ENCODE data around the gene ANXA4. TPM values are rescaled to one million over a fixed set of nuclear protein-coding genes. Genes with fewer than 3 reads are reported as not detected.
"Not testable (repeated sequence)": the region's sequence is repeated elsewhere in the genome, so short reads cannot be mapped to it uniquely, and the experiment has no call there.

ANXA4 gene
- total RNA-seq, 1 experiment from 2014 or later: 92.0 TPM

- intact Hi-C loops (cut with micrococcal nuclease; ENCODE audit: unreplicated experiment): no loop called here
- ChIA-PET CTCF (interaction anchor here (0.6 to 1.3 kb wide), 2 partner anchors 37 to 56 kb away, joined by 5 to 6 read pairs; no protein-coding TSS in a partner anchor), POLR2A (interaction anchor here (0.6 kb wide), 1 partner anchor 122 kb away, joined by 3 read pairs; no protein-coding TSS in a partner anchor)
- Mint-ChIP-seq H3K27me3 (ENCODE audit: insufficient read depth, unreplicated experiment) (no peaks in the 10 kb centered on the region), H3K4me3 (ENCODE audit: unreplicated experiment) (no peak overlapping the region), H3K4me1 (ENCODE audit: low read depth, unreplicated experiment) (peaks cover 35% of the 10 kb centered on the region), H3K9me3 (ENCODE audit: unreplicated experiment) (no peaks in the 10 kb centered on the region), H3K36me3 (ENCODE audit: insufficient read depth, unreplicated experiment) (peaks cover 34% of the 10 kb centered on the region), H3K27ac (ENCODE audit: unreplicated experiment) (no peak overlapping the region)
- no peak for TF ChIP-seq CTCF (IDR thresholded peaks at IDR 0.05; ENCODE audit: insufficient read depth in 1 of 2, low read depth in 1 of 2, low read length in 1 of 2, severe bottlenecking in 1 of 2, unreplicated experiment in 1 of 2)
- H3K9me3 ChIP-seq: no peaks in the 10 kb centered on the region
- H3K4me1 ChIP-seq: peaks cover 41% of the 10 kb centered on the region
- no TSS peak for BruUV-seq (replicated peaks)
- no peak overlapping the region for H3K4me3 ChIP-seq (ENCODE audit: low read depth, low read length)
- no peaks in the 10 kb centered on the region for H3K27me3 ChIP-seq (replicated peaks; ENCODE audit: control insufficient read depth, insufficient read depth, low read length)
- peaks cover 7% of the 10 kb centered on the region for H3K36me3 ChIP-seq (ENCODE audit: control insufficient read depth, insufficient read depth, low read length)
- DNase-seq: no peak
These were observed 20.1 kb downstream of the ANXA4 start for GRCh38 chr2:69762025-69762424.

GRCh38 chr2:69762513-69763494 lies 20.9 kb downstream of the ANXA4 start:
- ChIA-PET CTCF (interaction anchor here (0.6 to 1.3 kb wide), 2 partner anchors 38 to 55 kb away, joined by 5 to 6 read pairs; no protein-coding TSS in a partner anchor), POLR2A (interaction anchor here (0.6 to 1.1 kb wide), 4 partner anchors 21 to 380 kb away, joined by 3 to 7 read pairs (median 4); partner anchors contain the start of gene ANXA4)
- no peaks in the 10 kb centered on the region for H3K27me3 Mint-ChIP-seq (ENCODE audit: insufficient read depth, unreplicated experiment)
- peak in 1 of 2 experiments; percentile 34 for DNase-seq
- H3K9me3 Mint-ChIP-seq (ENCODE audit: unreplicated experiment): no peaks in the 10 kb centered on the region
- H3K9me3 ChIP-seq: no peaks in the 10 kb centered on the region
- H3K4me1 ChIP-seq: peaks cover 41% of the 10 kb centered on the region
- H3K27ac Mint-ChIP-seq (ENCODE audit: unreplicated experiment): peak overlapping the region; percentile 17
- H3K36me3 ChIP-seq (ENCODE audit: control insufficient read depth, insufficient read depth, low read length): peaks cover 9% of the 10 kb centered on the region
- H3K4me1 Mint-ChIP-seq (ENCODE audit: low read depth, unreplicated experiment): peaks cover 41% of the 10 kb centered on the region
- no peak overlapping the region for H3K4me3 Mint-ChIP-seq (ENCODE audit: unreplicated experiment)
- no peak overlapping the region for H3K4me3 ChIP-seq (ENCODE audit: low read depth, low read length)
- BruUV-seq (replicated peaks): no TSS peak
- peaks cover 37% of the 10 kb centered on the region for H3K36me3 Mint-ChIP-seq (ENCODE audit: insufficient read depth, unreplicated experiment)
- no peaks in the 10 kb centered on the region for H3K27me3 ChIP-seq (replicated peaks; ENCODE audit: control insufficient read depth, insufficient read depth, low read length)
- TF ChIP-seq CTCF (IDR thresholded peaks at IDR 0.05; ENCODE audit: insufficient read depth in 1 of 2, low read depth in 1 of 2, low read length in 1 of 2, severe bottlenecking in 1 of 2, unreplicated experiment in 1 of 2): no peak
- intact Hi-C loops (cut with micrococcal nuclease; ENCODE audit: unreplicated experiment): no loop called here

- H3K4me3 ChIP-seq (ENCODE audit: low read depth, low read length); H3K27me3 Mint-ChIP-seq (ENCODE audit: insufficient read depth, unreplicated experiment); H3K9me3 Mint-ChIP-seq (ENCODE audit: unreplicated experiment); POLR2A ChIA-PET; CTCF ChIA-PET; H3K36me3 ChIP-seq (ENCODE audit: control insufficient read depth, insufficient read depth, low read length); H3K27me3 ChIP-seq (replicated peaks; ENCODE audit: control insufficient read depth, insufficient read depth, low read length); H3K9me3 ChIP-seq; BruUV-seq (replicated peaks): not testable (repeated sequence)
- Mint-ChIP-seq H3K4me3 (ENCODE audit: unreplicated experiment) (peak overlapping the region; percentile 42), H3K4me1 (ENCODE audit: low read depth, unreplicated experiment) (peaks cover 49% of the 10 kb centered on the region), H3K36me3 (ENCODE audit: insufficient read depth, unreplicated experiment) (peaks cover 28% of the 10 kb centered on the region), H3K27ac (ENCODE audit: unreplicated experiment) (peak overlapping the region; percentile 17)
- intact Hi-C loops (cut with micrococcal nuclease; ENCODE audit: unreplicated experiment): loop anchor here (1.0 to 2.0 kb wide), 5 partner anchors 17 to 53 kb away; partner anchors contain the start of gene ANXA4
- DNase-seq: peak; percentile 66
- peaks cover 41% of the 10 kb centered on the region for H3K4me1 ChIP-seq
These were observed 21.9 kb downstream of the ANXA4 start for GRCh38 chr2:69763831-69764230.
